Measurements from ENCODE around the gene PDIA6.

- no peak for TF ChIP-seq EZH2phosphoT487 (IDR thresholded peaks at IDR 0.05; ENCODE audit: low read depth)
- TF ChIP-seq, protein P1, sequence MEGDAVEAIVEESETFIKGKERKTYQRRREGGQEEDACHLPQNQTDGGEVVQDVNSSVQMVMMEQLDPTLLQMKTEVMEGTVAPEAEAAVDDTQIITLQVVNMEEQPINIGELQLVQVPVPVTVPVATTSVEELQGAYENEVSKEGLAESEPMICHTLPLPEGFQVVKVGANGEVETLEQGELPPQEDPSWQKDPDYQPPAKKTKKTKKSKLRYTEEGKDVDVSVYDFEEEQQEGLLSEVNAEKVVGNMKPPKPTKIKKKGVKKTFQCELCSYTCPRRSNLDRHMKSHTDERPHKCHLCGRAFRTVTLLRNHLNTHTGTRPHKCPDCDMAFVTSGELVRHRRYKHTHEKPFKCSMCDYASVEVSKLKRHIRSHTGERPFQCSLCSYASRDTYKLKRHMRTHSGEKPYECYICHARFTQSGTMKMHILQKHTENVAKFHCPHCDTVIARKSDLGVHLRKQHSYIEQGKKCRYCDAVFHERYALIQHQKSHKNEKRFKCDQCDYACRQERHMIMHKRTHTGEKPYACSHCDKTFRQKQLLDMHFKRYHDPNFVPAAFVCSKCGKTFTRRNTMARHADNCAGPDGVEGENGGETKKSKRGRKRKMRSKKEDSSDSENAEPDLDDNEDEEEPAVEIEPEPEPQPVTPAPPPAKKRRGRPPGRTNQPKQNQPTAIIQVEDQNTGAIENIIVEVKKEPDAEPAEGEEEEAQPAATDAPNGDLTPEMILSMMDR (IDR thresholded peaks at IDR 0.05; ENCODE audit: low read depth, low read length), result no peak
Observed at GRCh38 chr2:10738192-10738591, 74.4 kb downstream of the PDIA6 start.

Data from OCI-LY3 (cell line).